Glutamatergic neuron (in vitro differentiated cells): ENCODE results near the gene MRI1. TPM values are rescaled to one million over a fixed set of nuclear protein-coding genes. Genes with fewer than 3 reads are reported as not detected.

Experiments
- DNase-seq: peaks from one replicate; pipeline ENCODE4 v3.0.0; 2022
- H3K27ac Mint-ChIP-seq: one replicate; pipeline ENCODE4 v1.8.0; 2020; ENCODE audit warnings: mild to moderate bottlenecking, mixed read lengths, inconsistent platforms; ENCODE audit not compliant: unreplicated experiment
- H3K27me3 Mint-ChIP-seq: one replicate; pipeline ENCODE4 v1.8.0; 2020; ENCODE audit warnings: mild to moderate bottlenecking, moderate library complexity, mixed read lengths, inconsistent platforms; ENCODE audit not compliant: unreplicated experiment
- H3K36me3 Mint-ChIP-seq: one replicate; pipeline ENCODE4 v1.8.0; 2020; ENCODE audit warnings: mild to moderate bottlenecking, mixed read lengths, inconsistent platforms; ENCODE audit not compliant: unreplicated experiment
- H3K4me1 Mint-ChIP-seq: one replicate; pipeline ENCODE4 v1.8.0; 2020; ENCODE audit warnings: mild to moderate bottlenecking, low read depth, mixed read lengths, inconsistent platforms; ENCODE audit not compliant: unreplicated experiment
- H3K4me3 Mint-ChIP-seq: one replicate; pipeline ENCODE4 v1.8.0; 2020; ENCODE audit warnings: mild to moderate bottlenecking, mixed read lengths, inconsistent platforms; ENCODE audit not compliant: unreplicated experiment
- H3K9me3 Mint-ChIP-seq: one replicate; pipeline ENCODE4 v1.8.0; 2020; ENCODE audit warnings: mild to moderate bottlenecking, moderate library complexity, mixed read lengths, inconsistent platforms; ENCODE audit not compliant: unreplicated experiment
- CTCF ChIP-seq: fragments of 200-600 bp; sonication (generic); IDR thresholded peaks from one replicate; pipeline ENCODE4 v1.5.0; 2021; ENCODE audit not compliant: partially characterized antibody, unreplicated experiment
- total RNA-seq: library from RNA; stranded (reverse); fragmentation: NEBNext Ultra II Directional; extraction: Animal tissue kit (Norgen Biotek cat#: 25700); gene quantifications from one replicate; pipeline ENCODE4 v1.2.1, GENCODE V29; 2021; ENCODE audit not compliant: unreplicated experiment

The MRI1 gene
- total RNA-seq, 1 donor from 2014 or later: 21.9 TPM

- H3K9me3 Mint-ChIP-seq: peaks cover 1% of the 10 kb centered on the region
- no peak for DNase-seq
- H3K27ac Mint-ChIP-seq: no peak overlapping the region
- H3K4me1 Mint-ChIP-seq: peaks cover 5% of the 10 kb centered on the region
- H3K36me3 Mint-ChIP-seq: no peaks in the 10 kb centered on the region
- TF ChIP-seq CTCF: no peak
- no peaks in the 10 kb centered on the region for H3K27me3 Mint-ChIP-seq
- H3K4me3 Mint-ChIP-seq: no peak overlapping the region
Observed at GRCh38 chr19:13734751-13735150, 29.6 kb upstream of the MRI1 start.

GRCh38 chr19:13738073-13738472, 26.2 kb upstream of the MRI1 start:
- Mint-ChIP-seq H3K9me3 (peaks cover 1% of the 10 kb centered on the region), H3K27ac (no peak overlapping the region), H3K36me3 (peaks cover 7% of the 10 kb centered on the region), H3K4me3 (no peak overlapping the region), H3K27me3 (peaks cover 2% of the 10 kb centered on the region), H3K4me1 (no peaks in the 10 kb centered on the region)
- TF ChIP-seq CTCF: no peak
- DNase-seq: no peak

- H3K4me1 Mint-ChIP-seq: no peaks in the 10 kb centered on the region
- TF ChIP-seq CTCF: no peak
- H3K9me3 Mint-ChIP-seq: peaks cover 1% of the 10 kb centered on the region
- no peak overlapping the region for H3K4me3 Mint-ChIP-seq
- no peak for DNase-seq
- H3K36me3 Mint-ChIP-seq: peaks cover 7% of the 10 kb centered on the region
- peaks cover 2% of the 10 kb centered on the region for H3K27me3 Mint-ChIP-seq
- no peak overlapping the region for H3K27ac Mint-ChIP-seq
Observed at GRCh38 chr19:13741893-13742292, 22.4 kb upstream of the MRI1 start.

GRCh38 chr19:13742756-13743155, 21.6 kb upstream of the MRI1 start:
- Mint-ChIP-seq H3K4me3 (peak overlapping the region; percentile 28), H3K27ac (no peak overlapping the region), H3K4me1 (no peaks in the 10 kb centered on the region), H3K27me3 (peaks cover 2% of the 10 kb centered on the region), H3K36me3 (peaks cover 7% of the 10 kb centered on the region), H3K9me3 (no peaks in the 10 kb centered on the region)
- TF ChIP-seq CTCF: no peak
- DNase-seq: no peak

- Mint-ChIP-seq H3K9me3 (peaks cover 2% of the 10 kb centered on the region), H3K4me3 (no peak overlapping the region), H3K4me1 (peaks cover 3% of the 10 kb centered on the region), H3K27ac (no peak overlapping the region), H3K27me3 (peaks cover 2% of the 10 kb centered on the region), H3K36me3 (peaks cover 7% of the 10 kb centered on the region)
- no peak for TF ChIP-seq CTCF
- no peak for DNase-seq
Observed at GRCh38 chr19:13744174-13744573, 20.1 kb upstream of the MRI1 start.
